Inferior parietal cortex (tissue), 1 donor: ENCODE measurements around the gene KTN1.

Experiments used
- DNase-seq: peaks from one replicate; pipeline ENCODE4 v3.0.0-alpha.2; 2016; ENCODE audit errors: extremely low spot score

KTN1 gene

DNA sequence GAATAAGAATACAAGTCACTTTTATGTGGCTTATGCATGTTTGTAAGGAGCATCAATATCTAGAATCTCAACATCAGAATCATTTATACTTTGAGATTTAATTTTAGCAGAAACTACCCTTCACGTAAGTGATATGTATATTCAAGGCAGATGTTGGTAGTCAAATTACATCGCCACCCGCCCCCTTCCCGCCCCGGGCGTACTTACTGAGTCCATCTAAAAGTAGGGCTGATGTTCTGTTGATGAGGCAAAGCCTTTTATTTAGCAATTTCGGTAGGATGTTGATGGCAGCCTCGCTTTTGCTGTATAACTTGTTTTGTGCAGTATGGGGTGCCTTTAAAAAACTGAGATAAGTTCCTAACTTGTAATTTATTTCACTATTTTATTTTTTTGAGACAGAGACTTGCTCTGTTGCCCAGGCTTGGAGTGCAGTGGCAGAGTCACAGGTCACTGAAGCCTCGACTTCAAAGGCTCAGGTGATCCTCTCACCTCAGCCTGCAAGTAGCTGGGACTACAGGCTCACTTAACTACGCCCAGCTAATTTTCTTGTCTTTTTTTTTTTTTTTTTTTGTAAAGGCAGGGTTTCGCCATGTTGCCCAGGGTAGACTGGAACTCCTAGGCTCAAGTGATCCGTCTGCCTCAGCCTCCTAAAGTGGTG is 30.8 kb downstream of the KTN1 start:
- no peak for DNase-seq

DNA sequence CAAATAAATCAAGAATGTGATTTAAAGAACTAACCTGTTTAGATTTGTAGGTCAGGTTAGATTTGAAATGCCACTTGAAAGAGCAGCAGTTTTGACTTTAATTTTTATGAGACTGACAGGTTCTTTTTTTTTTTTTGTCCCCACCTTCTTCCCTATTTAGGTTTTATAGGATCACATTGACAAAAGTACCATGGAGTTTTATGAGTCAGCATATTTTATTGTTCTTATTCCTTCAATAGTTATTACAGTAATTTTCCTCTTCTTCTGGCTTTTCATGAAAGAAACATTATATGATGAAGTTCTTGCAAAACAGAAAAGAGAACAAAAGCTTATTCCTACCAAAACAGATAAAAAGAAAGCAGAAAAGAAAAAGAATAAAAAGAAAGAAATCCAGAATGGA is 31.9 kb downstream of the KTN1 start:
- DNase-seq: no peak

DNA sequence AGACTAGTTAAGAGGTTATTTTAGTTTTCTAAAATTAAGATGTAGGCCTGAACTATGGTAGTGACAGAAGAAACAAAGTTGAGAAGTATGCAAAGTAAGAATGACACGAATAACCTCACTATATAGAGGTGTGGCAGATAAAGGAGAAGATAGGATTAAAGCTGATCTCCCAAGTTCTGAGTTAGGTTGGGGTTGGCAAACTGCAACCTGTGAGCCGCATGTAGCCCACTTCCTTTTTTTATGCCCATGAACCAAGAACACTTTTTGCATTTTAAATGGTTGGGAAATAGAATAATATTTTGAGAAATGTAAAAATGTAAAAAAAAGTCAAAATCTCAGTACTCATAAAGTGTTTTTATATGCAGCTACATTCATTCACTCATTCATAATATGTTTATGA is 34.3 kb downstream of the KTN1 start:
- DNase-seq: no peak

DNA sequence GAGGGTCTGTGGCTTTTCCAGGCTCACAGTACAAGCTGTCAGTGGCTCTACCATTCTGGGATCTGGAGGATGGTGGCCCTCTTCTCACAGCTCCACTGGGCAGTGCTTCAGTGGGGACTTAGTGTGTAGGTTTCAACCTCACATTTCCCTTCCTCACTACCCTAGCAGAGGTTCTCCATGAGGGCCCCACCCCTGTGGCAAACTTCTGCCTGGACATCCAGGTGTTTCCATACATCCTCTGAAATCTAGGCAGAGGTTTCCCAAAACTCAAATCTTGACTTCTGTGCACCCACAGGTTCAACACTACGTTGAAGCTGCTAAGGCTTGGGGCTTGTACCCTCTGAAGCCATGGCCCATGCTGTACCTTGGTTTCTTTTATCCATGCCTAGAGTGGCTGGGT is 40.3 kb downstream of the KTN1 start:
- no peak for DNase-seq

DNA sequence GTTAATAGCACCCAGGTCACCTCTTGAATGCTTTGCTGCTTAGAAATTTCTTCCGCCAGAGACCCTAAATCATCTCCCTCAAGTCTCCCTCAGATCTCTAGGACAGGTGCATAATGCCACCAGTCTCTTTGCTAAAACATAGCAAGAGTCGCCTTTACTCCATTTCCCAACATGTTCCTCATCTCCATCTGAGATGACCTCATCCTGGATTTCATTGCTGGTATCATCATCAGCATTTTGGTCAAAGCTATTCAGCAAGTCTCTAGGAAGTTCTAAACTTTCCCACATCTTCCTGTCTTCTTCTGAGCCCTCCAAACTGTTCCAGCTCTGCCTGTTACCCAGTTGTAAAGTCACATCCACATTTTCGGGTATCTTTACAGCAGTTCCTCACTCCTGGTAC is 41.0 kb downstream of the KTN1 start:
- DNase-seq: no peak

DNA sequence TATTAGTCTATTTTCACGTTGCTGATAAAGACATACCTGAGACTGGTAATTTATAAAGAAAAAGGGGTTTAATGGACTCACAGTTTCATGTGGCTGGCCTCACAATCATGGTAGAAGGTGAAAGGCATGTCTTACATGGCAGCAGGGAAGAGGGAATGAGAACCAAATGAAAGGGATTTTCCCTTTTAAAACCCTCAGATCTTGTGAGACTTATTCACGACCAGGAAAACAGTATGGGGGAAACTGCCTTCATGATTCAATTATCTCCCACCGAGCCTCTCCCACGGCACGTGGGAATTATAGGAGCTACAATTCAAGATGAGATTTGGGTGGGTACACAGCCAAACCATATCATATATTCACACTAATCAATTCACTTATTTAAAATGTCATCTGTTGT is 41.4 kb downstream of the KTN1 start:
- no peak for DNase-seq

DNA sequence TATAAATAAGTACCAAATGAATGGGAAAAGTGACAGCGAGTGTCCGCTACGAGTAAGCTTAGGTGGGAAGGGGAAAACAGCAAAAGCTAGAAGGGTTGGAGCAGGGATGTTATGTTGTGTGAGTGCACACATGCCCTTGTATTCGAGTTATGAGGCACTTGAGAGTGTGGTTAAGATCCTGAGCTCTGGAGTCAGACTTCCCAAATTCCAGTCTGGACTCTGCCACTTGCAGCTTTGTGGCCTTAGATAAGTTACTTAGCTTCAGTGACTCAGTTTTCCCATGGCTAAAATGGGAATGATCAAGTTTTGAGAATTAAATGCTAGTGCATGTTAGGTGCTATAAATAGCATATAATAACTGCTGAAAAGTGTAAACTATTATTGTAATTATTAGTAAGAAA is 44.9 kb downstream of the KTN1 start:
- DNase-seq: no peak

DNA sequence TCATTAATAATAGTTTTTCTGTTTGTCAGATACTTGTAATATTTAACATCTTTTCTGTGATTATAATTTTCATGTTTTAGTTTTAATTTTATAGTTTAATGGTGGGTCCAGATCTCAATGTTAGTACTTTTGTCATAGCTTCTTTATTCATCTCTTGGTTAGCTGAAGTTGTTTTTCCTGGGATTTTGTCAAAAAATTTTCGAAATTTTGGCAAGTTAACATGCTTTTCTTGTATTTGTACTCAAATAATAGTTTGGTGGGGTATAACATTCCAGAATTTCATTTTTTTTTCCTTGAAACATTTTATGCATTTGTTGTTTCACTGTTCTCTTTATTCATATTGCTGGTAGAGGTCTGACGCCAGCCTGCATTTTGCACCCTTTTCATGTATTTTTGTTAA is 45.5 kb downstream of the KTN1 start:
- DNase-seq: no peak

DNA sequence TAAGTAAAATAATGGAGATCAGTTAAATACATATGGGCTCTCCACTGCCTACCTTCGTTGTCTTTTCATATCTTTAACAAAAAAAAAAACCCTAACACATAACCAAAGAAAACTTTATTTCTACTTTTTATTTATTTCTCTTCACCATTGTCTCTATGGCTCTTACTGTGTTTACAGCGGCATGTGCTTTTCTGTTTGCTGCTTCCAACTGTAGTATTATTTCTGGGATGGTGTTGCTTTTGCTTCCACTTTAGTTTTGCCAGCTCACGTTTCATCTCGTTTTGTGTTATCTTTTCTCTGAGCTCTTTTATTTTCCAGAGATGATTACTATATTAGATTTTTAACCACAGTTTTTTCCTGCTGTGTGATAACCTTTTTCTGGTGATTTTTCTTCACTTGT is 46.1 kb downstream of the KTN1 start:
- DNase-seq: no peak

DNA sequence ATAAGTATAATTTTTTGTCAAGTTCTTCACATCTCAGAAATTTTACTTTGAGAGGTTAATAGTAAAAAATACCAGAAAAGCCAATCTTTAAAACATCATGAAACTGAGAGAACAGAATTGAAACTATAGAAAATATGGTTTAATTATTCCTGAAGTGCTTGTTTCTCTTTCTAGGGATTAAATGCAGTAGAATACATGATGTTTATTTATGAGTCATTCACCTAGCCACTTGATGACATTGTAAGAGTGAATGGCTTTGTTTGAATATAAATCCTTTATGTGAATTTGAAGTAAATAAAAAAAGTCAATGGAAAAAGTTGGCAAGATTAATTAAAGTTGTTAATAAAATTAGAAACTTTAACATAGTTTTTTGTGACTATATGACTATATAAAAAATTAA is 48.4 kb downstream of the KTN1 start:
- DNase-seq: no peak

DNA sequence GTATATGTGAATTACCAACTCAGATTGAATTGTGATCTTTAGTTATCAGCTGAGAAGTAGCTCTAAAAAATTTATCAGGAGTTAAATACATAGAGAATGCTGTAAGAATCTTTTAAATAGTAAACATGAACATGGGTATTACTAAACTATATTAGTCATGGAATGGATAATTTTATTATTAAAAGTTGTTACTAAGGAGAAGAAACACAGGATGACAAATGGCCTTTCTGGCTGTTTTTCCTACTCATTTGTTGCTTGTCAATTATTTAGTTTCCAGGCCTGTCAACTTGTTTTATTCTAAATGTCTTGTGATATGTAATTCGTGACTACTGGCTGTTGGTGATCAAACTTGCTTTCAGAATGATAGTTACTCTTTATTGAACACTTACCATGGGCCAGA is 58.7 kb downstream of the KTN1 start:
- DNase-seq: no peak

DNA sequence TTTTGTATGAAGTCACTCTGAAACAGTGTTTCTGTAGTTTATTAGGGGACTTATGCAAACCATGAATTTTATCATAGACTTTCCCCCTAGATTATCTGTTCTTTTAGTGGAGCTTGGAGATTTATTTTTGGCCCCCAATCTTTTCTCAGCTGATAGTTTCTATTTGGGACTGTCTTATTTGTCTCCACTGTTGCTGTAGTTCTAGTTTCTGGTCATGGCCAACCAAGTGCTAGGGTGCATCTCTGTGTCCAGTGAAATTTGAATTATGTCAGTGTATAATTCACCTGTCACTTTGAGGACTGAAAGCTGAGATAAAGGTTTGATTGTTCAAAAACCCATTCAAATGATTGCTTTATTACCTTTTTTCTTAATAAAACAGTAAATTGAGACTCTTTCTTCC is 61.3 kb downstream of the KTN1 start:
- no peak for DNase-seq

DNA sequence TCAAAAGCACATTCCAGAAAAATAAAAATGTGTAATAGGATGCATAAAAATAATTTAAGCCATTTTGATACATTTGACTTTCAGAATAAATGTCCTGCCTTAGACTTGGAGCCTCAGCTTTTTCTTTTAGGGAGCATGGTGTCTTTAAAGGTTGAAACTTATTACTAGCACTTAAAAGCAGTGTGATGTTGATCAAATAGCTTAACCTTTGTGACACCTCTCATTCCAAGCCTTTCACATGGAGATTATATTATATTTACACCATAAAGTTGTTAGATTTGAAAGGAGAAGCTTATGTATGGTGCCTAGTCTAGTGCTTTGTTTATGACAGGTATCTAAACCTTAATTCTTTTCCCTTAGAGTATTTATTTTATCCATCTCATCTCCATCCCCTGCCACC is 61.9 kb downstream of the KTN1 start:
- DNase-seq: no peak

DNA sequence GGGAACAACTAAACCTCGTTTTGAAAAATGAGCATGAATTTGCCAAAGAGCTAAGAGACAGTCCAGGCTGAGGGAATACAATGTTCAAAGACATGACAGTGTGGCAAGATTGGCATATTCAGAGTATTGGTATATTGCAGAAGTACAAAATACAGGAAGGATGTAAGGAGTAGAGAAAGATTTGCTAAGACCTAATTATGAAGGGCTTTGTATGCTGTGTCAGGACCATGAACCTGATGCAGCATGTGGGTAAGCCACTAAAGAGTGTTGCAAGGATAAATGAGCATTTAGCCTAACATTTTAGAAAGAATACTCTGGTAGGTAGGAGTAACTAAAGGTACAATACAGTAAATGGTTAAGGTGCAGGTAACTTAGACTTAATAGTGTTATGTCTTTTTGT is 65.1 kb downstream of the KTN1 start:
- no peak for DNase-seq

DNA sequence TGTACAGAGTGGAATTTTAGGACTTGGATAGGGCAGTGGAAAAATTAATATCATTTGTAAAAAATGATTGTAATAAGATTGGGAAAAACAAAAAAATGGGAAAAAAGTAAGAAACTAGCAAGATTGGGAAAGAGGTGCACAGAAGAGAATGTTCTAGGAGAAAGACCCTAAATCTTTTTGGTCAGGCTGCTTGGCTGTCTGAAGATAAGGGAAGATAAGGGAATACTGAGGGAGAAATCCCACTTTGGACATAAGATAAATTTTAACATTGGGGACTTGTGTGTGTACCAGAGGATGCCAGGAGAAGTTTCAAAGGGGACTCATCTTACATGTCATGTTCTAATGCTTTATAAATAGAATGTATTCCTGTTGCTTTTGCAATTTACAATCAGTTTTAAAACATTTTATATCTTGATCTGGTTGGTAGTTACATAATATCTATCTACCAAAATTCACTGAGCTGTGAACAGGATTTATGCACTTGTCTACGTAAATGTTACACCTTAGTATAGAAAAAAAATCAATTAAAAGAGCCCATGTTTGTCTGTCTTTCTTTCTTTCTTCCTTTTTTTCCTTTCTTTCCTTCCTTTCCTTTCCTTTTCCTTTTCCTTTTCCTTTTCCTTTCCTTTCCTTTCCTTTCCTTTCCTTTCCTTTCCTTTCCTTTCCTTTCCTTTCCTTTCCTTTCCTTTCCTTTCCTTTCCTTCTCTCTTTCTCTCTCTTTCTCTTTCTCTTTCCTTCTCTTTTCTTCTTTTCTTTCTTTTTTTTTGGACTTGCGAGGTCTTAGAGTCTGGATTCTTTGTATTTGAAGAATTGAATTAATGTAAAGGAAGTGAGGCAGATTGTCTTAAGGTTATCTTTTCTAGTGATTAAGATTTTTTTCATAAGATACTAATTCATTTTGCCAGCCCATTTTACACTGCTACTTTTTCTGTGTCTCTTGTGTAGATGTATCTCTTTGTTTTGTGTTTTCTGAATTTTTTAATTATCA is 66.1 kb downstream of the KTN1 start:
- DNase-seq: no peak

DNA sequence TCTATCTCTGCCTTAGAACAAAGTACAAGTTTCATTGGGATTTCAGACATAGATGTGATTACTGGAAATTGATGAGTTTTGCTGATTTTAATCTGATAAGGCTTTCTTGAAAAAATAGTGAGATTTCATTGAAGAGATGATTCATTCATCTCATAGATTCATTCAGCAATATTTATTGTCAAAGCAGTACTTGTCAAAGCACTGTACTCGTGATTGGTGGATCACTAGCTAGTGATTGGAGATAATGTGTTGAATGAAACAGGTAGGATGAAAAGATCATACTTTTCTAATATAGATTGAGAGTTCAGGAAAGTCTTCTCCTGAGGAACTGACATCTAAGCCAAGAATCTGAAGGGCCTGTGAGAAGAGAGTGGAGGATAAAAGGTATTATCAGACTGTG is 71.0 kb downstream of the KTN1 start:
- no peak for DNase-seq

DNA sequence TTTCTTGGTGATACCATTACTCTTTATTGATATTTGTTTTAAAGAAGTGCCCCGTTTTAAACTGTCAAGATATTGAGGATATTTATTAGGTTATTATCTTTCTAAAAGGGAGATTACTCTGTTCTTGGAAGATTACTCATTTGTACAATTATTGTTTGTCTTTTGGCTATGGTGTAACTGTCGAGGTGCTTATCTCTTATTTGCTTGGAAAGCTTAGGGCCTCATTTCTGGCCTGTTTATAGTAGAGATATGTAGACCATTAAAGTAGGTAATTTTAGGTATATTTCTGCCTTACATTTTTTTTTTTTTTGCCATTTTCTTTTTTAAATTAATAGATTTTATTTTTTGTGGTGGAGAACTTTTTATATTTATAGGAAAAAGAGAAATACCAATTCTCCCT is 74.2 kb downstream of the KTN1 start:
- no peak for DNase-seq

DNA sequence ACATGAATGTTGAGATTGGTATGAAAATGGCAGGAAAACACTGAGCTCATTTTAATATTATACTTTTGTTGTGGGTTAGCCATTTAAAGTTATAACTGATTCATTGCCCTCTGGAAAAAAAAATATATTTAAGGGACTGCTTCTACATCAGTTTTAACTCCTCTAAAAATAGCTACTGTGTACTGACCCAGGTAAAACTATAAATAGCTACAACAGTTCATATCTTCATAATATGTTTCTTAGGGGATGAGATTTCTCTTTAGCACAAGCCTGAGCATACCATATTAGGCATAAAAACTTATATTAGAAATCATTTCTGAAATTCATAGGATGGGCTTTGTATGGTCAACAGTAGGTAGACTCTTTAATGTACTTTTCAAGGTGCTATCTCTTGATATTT is 81.0 kb downstream of the KTN1 start:
- DNase-seq: no peak

DNA sequence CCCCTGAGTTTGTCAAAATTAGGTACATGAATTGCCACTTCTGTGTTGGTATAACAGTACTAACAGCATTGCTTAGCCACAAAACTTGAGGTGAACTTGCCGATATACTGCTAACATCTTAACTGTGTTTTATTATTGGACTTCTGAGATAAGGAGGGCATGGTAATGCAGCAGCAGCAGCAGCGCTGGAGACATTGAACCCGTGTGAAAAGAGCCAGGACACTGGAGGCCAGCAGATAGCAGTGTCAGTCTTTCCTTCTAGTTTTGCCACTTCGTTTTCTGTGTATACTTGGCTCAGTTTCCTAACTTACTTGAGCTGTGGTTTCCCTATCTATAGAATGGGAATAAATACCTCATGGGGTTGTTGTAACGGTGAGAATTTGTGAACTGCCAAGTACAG is 82.7 kb downstream of the KTN1 start:
- DNase-seq: no peak

DNA sequence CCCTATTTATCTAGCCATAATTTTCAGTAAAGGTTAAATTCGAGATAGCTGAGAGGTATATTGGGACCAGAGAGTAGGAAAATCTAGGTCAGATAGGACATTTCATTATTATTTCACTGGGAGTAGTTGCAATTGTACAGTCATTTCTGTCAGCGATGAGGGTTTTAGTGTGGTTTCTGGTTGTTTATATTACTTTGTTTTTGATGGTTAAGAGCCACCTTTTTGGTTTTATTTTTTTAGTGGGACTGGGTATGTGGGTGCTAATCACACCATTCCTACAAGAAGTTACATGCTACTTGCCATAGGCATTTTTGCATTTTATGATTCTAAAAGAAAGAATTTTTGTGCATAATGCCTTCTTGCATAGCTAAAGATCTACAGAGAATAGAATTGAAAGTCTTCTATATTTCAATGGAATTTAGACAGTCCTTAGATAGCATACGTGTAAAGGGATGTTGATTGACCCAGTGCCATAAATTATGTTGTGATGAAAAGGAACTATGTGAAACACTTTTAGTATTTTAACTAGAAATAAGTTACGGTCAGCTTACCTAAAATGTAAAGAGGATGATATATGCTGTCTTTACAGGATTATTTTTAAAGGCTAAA is 85.2 kb downstream of the KTN1 start:
- no peak for DNase-seq

DNA sequence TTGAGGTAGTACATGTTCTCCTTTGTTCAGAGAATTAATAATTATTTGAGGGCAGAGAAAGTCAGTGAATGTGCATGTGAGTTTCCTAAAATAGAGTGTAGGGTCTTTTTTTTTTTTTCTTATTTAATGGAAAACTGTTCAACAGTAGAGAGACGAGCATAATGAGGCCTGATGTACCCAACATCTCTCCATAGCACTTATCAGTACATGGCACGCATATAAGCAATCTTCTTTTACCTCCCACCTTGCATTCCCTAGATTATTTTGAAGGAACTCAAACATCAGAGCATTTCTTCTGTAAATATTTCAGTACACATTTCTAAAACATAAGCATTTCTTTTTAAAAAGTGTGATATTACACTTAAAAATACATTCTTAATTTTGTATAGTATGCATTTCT is 87.8 kb downstream of the KTN1 start:
- no peak for DNase-seq

DNA sequence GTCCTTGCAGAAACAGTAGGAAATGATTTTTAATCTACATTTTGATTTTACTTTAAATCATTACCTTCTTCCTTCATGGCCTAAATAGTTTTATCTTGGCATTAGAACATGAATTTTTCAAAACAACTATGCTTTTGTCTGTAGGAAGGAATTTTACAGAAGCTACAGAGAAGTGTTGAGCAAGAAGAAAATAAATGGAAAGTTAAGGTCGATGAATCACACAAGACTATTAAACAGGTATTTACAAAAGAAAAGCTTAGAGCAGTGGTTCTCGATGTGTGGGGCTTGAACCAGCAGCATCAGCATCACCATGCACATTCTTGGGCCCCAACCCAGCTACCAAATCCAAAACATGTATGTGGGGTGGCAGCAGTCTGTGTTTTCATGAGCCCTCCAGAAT is 91.6 kb downstream of the KTN1 start:
- DNase-seq: no peak

DNA sequence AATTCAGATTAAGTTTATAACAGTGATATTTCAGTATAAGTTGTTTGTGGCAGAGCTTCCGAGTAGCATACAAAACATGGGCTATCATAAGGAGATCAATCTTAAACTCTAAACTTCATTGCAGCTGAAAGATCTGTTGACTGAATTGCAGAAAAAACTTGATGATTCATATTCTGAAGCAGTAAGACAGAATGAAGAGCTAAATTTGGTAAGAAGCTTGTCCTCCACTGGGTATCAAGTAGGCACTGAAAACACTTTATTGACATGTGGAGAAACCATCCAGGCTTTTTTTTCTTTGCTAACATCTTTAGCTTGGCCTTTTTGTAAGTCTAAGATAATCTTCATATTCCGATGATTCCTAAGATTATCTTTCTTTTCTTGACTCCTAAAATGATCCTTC is 93.0 kb downstream of the KTN1 start:
- DNase-seq: peak; percentile 19
